ENCODE data around the gene MEIS1. TPM values are rescaled to one million over a fixed set of nuclear protein-coding genes. Genes with fewer than 3 reads are reported as not detected.

MEIS1 gene
- total and polyA plus RNA-seq, 8 donors, result 4.8 to 172 (median 38.5) TPM

GRCh38 chr2:66429693-66430504 is 5.0 kb upstream of the MEIS1 start:
- peak overlapping the region in 1 of 4 donors; percentile 74 for H3K4me3 ChIP-seq
- peaks cover 8 to 73% (median 41%) of the 10 kb centered on the region in 3 donors for H3K27me3 ChIP-seq
- no peaks in the 10 kb centered on the region for H3K9me3 ChIP-seq
- H3K27ac ChIP-seq, result peak overlapping the region in 2 of 5 donors; percentile 90 to 93
- intact Hi-C loops (cut with DNase I; ENCODE audit: low total_unique reads), result no loop called here
- peaks cover 5 to 61% (median 36%) of the 10 kb centered on the region in 4 donors for H3K4me1 ChIP-seq
- no peaks in the 10 kb centered on the region for H3K36me3 ChIP-seq
- TF ChIP-seq, protein P1, sequence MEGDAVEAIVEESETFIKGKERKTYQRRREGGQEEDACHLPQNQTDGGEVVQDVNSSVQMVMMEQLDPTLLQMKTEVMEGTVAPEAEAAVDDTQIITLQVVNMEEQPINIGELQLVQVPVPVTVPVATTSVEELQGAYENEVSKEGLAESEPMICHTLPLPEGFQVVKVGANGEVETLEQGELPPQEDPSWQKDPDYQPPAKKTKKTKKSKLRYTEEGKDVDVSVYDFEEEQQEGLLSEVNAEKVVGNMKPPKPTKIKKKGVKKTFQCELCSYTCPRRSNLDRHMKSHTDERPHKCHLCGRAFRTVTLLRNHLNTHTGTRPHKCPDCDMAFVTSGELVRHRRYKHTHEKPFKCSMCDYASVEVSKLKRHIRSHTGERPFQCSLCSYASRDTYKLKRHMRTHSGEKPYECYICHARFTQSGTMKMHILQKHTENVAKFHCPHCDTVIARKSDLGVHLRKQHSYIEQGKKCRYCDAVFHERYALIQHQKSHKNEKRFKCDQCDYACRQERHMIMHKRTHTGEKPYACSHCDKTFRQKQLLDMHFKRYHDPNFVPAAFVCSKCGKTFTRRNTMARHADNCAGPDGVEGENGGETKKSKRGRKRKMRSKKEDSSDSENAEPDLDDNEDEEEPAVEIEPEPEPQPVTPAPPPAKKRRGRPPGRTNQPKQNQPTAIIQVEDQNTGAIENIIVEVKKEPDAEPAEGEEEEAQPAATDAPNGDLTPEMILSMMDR (IDR thresholded peaks at IDR 0.05), result no peak
- TF ChIP-seq POLR2A (IDR thresholded peaks at IDR 0.05) (no peak), POLR2AphosphoS5 (IDR thresholded peaks at IDR 0.05) (no peak), EP300 (IDR thresholded peaks at IDR 0.05) (no peak)
- DNase-seq, result no peak

DNA sequence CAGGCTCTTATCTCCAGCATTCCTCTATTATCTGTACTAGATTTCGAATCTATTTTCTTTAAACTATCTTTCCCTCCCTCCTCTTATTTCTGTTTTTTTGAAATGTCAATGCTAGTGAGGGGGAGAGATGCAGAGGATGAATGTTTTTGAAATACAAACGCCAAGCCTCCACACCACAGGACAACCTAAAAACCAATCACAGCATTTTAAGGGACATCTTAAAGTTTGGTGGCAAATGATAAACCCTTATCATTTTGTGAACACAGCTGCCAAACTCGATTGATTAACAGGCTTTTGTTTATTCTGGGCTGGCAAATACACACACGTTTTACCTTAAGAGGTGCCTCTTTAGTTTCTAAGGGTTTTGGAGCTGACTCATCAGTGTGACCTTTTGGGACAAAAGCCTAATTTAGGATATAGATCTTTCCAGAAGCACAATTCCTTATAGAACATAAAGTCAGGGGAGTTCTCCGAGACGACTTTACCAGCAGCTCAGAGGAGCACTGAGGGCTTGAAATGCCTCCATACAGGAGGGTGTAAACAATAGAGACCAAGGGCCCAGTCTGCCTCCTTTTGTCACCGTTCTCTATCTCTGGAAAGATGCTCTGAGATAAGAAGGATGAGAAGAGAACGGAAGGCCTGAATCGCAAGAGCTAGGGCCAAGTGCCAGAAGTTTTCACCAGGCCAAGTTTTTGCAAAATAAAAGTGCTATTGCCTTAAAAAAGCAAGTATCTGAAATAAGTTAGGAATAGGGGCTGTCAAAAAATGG is 4.2 kb upstream of the MEIS1 start:
- Histone ChIP-seq H3K27me3 (peaks cover 8 to 65% (median 37%) of the 10 kb centered on the region in 3 donors), H3K36me3 (no peaks in the 10 kb centered on the region), H3K4me1 (peaks cover 5 to 53% (median 32%) of the 10 kb centered on the region in 4 donors), H3K27ac (peak overlapping the region in 2 of 5 donors; percentile 90 to 93), H3K9me3 (no peaks in the 10 kb centered on the region), H3K4me3 (peak overlapping the region in 1 of 4 donors; percentile 74)
- TF ChIP-seq, protein P1 (IDR thresholded peaks at IDR 0.05), result no peak
- no peak for TF ChIP-seq POLR2A (IDR thresholded peaks at IDR 0.05)
- TF ChIP-seq POLR2AphosphoS5 (IDR thresholded peaks at IDR 0.05), result no peak
- TF ChIP-seq EP300 (IDR thresholded peaks at IDR 0.05), result no peak
- intact Hi-C loops (cut with DNase I; ENCODE audit: low total_unique reads), result no loop called here
- 30 to 52% (median 44%) methylated on average over 9 of the region's 9 CpGs for WGBS, 5 donors
- peak in 1 of 2 donors; percentile 39 for DNase-seq

- H3K4me3 ChIP-seq, result peak overlapping the region in 1 of 4 donors; percentile 74
- no peak for TF ChIP-seq EP300 (IDR thresholded peaks at IDR 0.05)
- TF ChIP-seq, protein P1 (IDR thresholded peaks at IDR 0.05), result no peak
- no peak for TF ChIP-seq POLR2A (IDR thresholded peaks at IDR 0.05)
- TF ChIP-seq POLR2AphosphoS5 (IDR thresholded peaks at IDR 0.05), result no peak
- no peak for DNase-seq
- H3K4me1 ChIP-seq, result peaks cover 0 to 47% (median 27%) of the 10 kb centered on the region in 4 donors
- no peaks in the 10 kb centered on the region for H3K9me3 ChIP-seq
- H3K36me3 ChIP-seq, result no peaks in the 10 kb centered on the region
- peaks cover 7 to 59% (median 31%) of the 10 kb centered on the region in 3 donors for H3K27me3 ChIP-seq
- intact Hi-C loops (cut with DNase I; ENCODE audit: low total_unique reads), result no loop called here
- peak overlapping the region in 3 of 5 donors; percentile 89 to 93 (median 90) for H3K27ac ChIP-seq
Observed at GRCh38 chr2:66431274-66431642, 3.7 kb upstream of the MEIS1 start.

DNA sequence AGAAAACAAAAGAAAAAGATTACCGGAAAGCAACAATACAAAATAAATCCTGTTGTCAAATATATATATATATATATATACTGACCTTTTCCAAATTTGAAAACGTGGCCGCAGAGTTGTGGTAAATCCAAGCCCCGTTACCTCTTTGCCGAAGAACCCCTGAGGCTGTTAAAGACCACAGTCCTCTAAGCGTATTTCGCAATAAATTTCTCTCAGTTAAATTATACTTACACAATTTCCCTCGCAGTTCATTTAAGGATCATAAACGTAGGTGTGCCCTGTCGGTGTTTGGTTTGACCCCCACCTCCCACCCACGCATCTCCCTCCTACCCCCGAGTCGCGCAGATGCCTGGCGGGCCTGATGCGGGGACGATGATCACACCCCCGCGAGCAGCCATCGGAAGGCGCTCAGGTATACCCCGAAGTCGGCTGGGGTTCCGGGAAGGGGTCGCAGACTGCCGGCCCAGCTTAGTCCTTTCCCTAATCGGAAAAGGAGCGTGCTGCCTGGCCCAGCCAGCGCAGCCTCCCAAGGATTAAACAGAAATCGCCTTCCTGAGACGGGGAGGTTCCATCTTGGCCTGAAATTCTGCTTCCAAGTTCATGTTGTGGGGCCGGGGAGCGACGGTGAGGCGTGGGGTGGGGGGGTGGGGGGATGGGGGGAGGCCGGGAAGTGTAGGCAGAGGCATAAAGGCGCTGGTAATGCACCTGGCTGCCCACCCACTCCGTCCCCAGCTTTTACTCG is 2.9 kb upstream of the MEIS1 start:
- peak overlapping the region in 4 of 5 donors; percentile 88 to 93 (median 90) for H3K27ac ChIP-seq
- peaks cover 0 to 43% (median 26%) of the 10 kb centered on the region in 4 donors for H3K4me1 ChIP-seq
- no peaks in the 10 kb centered on the region for H3K36me3 ChIP-seq
- TF ChIP-seq POLR2AphosphoS5 (IDR thresholded peaks at IDR 0.05) (no peak), EP300 (IDR thresholded peaks at IDR 0.05) (no peak), POLR2A (IDR thresholded peaks at IDR 0.05) (no peak)
- TF ChIP-seq, protein P1 (IDR thresholded peaks at IDR 0.05), result no peak
- peak overlapping the region; percentile 70 to 83 (median 72) for H3K4me3 ChIP-seq
- no peak for DNase-seq
- H3K27me3 ChIP-seq, result peaks cover 0 to 54% (median 24%) of the 10 kb centered on the region in 3 donors
- 30 to 49% (median 32%) methylated on average over 37 to 39 of the region's 39 CpGs for WGBS, 5 donors
- intact Hi-C loops (cut with DNase I; ENCODE audit: low total_unique reads), result no loop called here
- no peaks in the 10 kb centered on the region for H3K9me3 ChIP-seq

Measured in stomach (tissue), 9 donors.